DMS53 (cell line): ENCODE measurements around the gene SLC25A23.

Source experiments
- DNase-seq: peaks from one replicate; lab custom pipeline; 2025; lab: John Stamatoyannopoulos, UW

SLC25A23 gene

DNA sequence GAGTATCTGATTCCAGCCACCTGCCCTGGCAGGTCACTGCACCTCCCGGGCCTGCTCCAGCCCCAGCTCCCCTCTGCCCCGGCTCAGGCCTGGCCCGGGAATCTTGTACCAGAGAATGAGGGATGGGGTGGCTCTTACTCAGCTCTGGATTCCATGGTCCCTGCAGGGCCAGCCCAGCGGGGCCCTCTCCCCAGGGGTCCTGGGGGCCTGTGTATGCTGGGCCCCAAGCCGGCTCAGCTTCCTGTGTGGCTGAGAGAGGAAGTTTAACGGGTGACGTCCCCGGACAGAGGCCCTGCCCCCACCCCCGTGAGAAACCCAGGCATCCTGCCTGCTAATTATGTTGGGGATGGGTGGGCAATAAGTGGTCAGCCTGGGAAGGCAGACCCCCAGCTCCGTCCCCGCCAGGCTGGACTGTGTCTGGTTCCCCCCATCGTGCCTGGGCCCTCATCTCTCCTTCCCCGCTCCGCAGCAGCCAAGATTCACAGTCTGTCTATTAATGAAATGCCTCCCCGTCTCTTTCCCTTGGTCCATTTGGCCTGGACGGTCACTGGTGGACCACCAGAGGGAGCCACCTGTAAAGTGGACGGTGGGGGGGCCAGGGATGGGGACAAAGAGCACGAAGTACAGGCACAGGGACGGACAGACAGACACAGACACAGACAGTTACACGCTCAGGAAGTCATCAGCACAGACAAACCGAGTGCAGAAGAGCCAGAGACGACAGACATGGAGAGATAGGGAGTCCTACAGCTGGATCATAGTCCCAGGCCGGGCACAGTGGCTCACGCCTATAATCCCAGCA, 22.1 kb upstream of the SLC25A23 start, which contains the start of gene DENND1C:
TSS of gene DENND1C (minus strand) at position 247 of the 802 bp plus-strand sequence. CDS start at position 155, 92 bp downstream.
- peak; percentile 21 for DNase-seq

DNA sequence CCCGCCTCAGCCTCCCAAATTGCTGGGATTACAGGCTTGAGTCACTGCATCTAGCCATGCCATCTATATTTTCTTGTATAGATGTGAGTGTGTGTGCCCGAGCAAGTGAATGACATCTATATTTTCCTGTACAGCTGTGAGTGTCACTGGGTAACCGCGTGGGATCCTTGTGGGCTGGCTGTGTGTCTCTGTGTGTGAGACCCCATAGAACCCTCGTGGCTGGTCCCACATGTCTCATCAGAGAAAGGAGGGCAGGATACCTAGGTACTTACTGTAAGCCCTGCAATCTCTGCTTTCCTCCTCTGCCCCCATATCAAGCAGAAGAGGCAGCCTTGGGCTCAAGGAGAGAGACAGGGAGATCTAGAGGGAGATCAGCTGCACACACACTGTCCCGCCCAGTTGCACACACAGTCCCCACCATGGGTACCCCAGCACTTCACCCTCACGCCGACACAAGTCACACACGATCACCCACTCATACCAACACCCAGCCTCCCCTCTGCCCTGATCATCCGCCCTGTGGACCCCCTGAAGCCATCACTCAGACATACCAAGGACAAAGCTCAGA, 21.3 kb upstream of the SLC25A23 start:
- no peak for DNase-seq

DNA sequence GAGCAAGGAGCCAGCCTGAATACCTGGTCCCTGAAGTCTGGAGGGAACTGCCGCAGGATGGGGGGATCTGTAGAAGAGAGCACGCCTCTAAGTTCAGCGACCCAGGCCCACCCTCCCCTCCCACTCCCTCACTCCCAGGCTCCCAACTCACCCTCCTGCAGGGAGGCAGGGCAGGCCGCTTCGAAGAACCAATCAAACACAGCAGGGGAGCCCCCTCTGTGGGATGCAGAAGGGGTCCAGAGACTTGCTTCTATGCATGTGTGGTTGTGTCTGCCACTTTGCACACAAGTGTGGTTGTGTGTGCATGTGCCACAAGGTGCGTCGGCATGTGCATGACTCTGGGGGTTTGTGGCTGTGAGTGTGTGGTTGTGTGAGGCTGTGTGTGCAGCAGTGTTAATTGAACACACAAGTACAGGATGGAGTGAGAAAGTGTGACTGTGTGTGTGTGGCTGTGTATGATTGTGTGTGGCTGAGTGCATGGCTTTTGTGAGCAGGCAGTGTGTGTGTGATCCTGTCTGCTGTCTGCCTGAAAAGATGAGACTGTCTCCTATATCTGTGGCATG, 20.3 kb upstream of the SLC25A23 start:
- DNase-seq = no peak

DNA sequence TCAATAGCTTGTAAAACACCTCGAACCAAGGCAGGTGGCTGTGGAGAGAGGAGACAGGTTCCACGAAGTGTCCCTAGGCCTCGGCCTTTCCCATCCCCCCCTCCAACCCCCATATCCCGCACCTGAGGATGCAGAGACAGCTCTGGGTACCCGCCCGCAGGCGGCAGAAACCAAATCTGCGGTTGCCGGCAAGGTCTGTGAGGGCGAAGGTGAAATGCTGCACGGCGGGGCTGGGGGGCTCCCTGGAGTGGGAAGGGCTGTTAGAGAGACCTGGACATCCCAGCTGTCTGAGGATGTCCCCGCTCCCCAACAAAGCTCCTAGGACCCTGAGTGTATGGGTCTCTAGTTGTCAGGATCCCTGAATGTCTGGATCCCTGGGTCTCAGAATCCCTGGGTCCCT, 19.2 kb upstream of the SLC25A23 start:
- DNase-seq = no peak

DNA sequence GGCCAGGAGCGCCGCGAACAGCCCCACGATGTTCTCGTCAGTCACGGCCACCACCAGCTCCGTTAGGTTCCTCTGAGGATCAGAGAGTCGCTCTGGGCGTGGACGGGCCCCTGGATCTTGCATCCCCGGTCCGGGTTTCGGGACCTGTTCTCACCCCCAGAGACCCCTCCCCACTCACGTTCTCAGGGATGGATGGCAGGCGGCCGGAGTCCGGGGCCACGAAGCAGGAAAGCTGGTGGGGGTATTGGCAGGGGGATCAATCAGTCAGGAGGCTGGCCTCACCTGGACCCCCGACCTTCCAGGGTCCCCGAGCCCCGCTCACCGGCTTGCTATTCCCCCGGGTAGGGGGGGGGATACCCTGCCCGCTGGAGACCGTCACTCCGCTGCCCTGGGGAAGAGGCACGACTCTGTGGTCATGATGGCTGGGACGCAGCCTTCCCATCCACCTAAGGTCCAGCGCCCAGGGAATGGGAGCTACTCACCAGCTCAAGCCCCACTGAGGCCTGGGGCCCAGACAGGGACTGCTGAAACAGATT, 17.4 kb upstream of the SLC25A23 start:
- no peak for DNase-seq

DNA sequence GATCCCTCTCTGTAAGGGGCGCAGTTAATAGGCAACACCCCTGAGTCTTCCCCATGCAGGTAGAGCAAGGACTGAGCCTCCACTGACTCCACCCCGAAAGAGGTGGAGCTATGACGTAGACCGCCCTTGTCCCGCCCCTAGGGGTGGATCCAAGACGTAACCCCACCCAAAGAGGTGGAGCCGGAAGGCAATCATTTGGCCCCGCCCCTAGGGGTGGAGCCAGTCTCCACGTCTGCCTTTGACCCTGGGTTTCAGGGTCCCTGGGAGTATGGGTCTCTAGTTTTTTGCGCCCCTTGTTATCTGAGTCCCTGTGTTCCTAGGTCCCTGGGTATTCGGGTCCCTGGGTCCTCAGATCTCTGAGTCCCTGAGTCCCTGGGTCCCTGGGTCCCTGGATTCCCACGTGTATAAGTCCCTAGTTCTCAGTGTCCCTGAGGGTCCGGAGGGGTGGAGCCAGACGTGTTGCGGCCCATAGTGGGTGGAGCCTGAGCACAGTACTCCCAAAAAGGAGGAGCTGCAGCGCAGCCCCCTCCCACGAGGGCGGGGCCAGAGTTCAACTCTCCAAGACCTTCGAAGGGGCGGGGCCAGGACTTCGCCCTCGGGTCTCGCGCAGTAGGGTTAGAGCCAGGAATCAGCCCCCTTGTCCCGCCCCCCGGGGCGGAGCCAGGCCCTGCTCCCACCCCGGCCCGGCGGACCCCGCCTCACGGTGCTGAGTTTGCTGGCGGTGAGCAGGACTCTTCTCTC, 16.7 kb upstream of the SLC25A23 start:
- peak; percentile 64 for DNase-seq

DNA sequence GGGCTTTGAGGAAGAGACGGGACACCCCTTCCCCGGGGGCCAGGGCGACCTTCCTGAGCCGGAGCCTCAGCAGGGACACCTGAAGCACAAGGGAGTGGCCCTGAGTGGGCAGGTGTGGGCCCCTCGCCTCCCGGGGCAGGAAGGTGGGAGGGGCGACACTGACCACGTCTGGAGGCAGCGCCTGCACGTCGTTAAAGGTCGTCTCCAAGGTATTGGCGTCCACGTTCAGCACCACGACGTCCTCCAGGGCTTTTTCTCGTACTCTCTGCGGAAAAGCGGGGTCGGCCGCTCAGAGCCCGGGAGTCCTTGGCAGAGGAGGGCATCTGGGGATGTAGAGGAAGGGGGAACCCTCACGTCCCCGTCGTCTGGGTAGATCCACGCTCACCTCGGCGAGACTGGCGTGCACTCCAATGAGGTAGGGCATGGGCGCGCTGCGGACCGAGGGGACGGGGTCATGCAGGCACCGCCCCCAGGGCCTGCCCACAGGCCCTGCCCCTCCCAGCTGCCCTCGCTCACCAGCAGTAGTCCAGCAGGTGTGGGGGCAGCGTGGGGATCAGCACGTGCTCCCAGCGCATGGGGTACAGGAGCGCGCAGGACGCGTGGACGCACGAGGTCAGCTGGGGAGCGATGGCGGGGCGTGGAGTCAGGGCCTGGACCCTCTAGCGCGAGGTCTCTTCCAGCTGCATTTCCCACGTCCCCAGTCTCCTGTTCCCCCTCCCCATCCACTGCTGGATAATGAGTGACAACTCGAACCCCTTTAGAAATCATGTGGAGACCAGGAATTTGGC, 15.9 kb upstream of the SLC25A23 start:
- peak; percentile 24 for DNase-seq

DNA sequence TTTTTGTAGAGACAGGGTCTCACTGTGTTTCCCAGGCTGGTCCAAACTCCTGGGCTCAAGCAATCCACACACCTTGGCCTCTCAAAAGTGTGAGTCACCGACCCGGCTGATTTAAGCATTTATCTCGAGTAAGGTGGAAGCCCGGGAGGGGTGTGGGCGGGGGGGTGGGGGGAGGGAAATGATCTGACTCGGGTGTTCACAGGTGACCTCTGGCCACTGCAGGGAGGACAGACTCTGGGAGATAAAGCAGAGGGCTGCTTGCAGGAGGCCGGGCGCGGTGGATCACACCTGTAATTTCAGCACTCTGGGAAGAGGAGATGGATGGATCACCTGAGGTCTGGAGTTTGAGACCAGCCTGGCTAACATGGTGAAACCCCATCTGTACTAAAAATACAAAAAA, 14.1 kb upstream of the SLC25A23 start:
- peak; percentile 27 for DNase-seq

DNA sequence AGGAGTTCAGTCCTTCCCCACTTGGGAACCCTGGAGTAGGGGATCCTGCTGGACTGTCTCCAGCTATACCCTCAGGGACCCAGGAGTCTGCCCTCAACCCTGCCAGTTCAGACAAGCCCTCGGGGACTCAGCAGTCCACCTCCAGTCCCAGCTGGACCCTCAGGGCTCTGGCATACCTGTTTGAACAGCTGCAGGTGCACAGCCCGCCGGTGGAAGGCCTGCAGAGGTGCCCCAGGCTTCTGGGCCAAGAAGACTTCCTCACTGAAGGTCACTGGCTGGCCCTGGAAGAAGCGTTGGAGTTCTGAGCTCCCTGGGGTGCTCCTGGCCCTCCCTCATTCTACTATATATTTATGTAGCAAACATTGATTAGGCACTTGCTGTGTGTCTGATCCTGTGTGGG, 13.1 kb upstream of the SLC25A23 start:
- peak; percentile 56 for DNase-seq

DNA sequence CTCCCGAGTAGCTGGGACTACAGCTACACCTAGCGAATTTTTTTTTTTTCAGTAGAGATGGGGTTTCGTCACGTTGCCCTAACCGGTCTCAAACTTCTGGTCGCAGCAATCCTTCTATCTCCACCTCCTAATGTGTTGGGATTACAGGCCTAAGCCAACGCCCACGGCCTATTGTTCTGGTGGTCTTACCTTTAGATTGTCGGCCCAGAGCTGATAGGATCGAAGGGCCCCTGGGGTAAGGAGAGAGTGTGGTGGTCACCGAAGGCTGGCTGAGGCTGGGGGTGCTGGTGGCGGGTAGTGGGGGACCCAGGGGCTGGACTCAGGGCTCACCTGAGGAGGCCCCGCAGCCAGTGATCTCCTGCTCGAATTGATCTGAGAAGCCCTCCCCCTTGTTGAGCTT, 11.5 kb upstream of the SLC25A23 start:
- DNase-seq = no peak

DNA sequence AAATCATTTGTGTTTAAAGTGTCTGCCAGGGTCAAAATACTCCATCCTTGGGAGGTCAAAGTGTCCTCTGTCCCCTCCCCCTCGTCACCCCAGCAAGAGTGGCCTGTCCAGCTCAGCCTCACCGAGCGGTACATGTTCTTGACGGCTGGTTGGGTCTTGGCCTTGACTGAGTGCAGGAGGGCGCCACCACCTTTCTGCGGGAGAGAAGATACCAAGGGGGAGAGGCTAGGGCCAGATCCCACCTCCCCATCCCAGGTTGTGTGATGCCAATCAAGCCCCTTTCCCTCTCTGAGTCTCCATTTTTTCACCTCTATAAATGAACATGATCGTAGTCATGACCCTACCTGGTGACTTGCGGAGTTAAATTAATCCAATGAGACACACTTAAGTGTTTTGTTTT, 10.6 kb upstream of the SLC25A23 start:
- no peak for DNase-seq

DNA sequence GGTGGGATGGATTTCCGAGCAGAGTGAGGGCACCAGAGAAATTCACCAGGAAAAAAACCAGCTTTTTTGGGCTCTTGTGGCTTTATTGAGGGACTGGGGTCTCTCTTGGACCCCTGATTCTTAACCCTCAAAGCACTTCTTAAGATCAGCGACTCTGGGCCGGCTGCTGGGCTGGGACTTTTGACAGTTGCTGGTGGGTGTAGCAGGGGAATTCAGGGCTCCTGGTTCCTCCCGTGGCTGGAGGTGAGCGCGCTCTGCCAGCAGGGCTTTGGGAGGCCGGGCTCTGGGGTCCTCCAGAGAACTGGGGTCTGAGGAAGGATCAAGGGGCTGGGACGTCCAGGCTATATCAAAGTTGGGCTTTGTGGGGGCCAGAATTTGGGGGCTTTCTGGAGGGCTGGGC, 7.8 kb upstream of the SLC25A23 start:
- no peak for DNase-seq

DNA sequence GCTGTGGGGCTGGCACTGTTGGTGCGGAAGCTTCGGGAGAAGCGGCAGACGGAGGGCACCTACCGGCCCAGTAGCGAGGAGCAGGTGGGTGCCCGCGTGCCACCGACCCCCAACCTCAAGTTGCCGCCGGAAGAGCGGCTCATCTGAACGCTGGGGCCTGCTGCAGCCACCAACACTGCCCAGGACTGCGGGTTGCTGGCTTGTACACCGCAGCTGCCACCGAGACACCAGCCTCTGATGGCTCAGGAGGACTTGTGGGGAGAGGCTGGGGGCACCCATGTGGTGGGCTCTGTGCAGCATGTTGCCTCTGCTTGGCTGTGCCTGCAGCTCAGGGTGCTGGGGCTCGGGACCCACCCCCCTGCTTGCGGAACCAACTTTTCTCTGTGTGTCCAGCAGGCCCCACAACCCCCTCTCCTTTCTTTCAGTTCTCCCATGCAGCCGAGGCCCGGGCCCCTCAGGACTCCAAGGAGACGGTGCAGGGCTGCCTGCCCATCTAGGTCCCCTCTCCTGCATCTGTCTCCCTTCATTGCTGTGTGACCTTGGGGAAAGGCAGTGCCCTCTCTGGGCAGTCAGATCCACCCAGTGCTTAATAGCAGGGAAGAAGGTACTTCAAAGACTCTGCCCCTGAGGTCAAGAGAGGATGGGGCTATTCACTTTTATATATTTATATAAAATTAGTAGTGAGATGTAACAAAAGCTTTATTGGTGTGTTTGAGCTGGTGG, 7.1 kb upstream of the SLC25A23 start:
- no peak for DNase-seq

DNA sequence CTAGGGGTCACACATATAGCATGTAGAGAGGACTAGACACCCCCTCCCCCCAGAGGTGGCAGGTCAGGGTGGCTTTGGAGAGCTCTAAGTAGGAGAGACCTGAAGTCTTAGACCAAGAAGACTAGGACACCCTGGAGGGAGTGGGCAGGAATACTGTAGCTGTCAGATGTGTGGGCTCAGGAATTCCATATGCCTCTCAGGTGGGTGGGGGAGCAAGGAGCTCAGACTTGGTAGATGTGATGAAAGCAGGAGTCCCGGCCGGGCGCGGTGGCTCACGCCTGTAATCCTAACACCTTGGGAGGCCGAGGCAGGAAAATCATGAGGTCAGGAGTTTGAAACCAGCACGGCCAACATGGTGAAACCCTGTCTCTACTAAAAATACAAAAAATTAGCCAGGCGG, 6.1 kb upstream of the SLC25A23 start:
- no peak for DNase-seq

DNA sequence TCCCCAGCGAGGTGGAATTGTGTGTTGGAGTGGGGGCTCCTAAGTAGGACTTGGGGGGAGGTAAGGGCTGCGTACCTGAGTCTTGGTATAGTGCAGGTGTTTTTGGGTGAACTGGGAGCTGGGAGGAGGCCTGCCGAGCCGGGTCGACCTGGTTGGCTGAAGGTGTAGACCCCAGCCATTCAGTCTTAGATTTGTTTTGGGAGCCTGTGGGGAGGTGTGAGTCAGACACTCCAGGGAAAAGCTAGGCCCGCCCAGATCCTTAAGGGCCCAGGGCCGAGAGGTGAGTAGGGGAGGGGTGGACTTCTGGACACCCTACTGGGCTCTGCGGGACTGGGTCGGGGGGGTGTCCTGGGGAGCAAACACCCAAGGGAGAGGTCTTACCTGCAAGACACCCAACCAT, 5.4 kb upstream of the SLC25A23 start:
- DNase-seq = no peak

DNA sequence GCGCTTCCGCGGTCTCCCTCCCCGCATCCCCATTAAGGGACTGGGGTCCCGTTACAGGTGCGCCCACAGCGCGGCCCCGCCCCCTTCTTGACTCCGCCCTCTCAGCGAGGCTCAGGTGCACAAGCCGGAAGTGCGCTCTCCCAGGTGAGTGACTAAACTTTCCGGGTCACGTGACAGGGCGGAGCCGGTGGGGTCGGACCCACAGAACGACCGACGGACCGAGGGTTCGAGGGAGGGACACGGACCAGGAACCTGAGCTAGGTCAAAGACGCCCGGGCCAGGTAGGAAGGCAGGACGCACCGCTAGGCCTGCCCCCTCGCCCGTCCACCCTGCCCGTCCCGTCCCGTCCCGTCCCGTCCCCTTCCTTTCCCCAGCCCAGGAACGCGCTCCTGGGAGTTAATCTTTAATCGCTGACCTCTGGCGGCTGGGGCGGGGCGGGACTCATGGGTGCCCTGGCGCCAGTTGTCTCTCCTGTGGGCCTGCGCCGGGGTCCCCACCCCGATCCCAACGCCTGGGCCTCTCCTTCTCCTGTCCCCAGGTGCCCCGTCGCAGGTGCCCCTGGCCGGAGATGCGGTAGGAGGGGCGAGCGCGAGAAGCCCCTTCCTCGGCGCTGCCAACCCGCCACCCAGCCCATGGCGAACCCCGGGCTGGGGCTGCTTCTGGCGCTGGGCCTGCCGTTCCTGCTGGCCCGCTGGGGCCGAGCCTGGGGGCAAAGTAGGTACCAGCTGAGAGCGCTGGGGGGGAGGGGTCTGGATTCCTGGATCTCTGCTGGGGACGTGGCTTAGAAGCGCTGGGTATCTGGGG, 4.7 kb upstream of the SLC25A23 start, which contains the start of gene CRB3:
TSS of gene CRB3 (plus strand) at position 202 of the 804 bp plus-strand sequence. CDS start at position 633, 431 bp downstream.
- DNase-seq = peak; percentile 95

DNA sequence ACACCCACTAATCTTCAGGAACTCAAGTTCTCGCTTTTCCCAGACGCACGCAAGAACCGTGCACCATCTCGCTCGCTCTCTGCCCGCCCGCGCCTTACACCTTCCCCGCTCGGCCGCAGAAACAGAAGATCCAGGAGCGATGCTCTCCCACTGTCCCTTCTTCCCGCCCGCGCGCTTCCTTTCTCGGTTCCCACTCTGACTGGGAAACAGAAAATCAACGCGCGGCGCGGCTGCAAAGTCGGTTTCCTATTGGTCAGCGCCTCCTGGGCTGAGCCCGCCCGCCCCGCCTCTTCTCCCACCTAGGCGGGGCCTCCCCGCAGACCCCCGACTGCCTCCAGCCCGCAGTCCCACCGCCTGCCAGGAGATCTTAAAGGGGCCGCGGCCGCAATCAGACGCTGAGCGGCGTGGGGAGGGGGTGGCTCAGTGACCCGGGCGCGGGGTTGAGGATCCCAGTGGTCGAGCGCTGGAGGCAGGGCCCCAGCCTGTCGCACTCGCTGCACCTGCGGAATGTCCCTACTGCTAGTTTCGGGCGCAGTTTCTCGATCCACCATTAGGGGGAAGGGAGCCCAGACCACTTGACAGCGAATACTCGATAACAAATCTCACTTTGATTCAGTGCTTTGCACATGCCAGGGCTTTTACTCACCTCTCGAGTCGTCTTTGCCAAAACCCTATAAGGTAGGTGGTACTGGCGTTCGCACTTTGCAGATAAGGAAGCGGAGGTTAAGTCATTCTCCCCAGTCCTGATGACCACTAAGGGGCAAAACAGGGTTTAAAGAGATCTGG, 700 bp upstream of the SLC25A23 start:
- DNase-seq = peak; percentile 98

DNA sequence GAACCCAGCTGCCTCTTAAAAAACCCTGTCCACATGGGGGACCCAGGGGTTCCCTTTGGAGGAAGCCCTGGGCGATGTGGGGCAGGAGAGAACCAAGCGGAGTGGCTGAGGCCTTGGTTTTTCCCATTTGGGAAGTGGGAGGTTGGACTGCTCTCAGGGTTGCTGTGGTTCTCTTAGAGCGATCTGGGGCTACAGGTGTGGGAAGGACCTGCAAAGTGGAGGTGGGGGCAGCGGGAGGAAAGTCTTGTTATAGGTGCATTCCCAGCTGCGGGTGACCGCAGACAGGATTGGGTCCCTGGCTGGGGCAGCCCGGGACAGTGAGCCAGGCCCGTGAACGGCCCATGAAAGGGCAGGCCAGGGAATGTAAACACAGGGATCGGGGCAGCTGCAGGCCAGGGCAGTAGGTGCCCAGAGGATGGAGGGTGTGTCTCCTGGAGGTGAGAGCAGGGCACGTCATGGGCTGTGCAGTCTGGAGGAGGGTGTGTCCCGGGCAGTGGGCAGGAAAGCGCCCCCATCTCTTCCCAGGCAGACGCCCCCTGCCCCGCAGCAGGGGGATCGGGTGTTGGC, 814 bp downstream of the SLC25A23 start:
- DNase-seq = peak; percentile 34
